K562 (cell line): ENCODE results near the gene SOBP.

Source experiments
- CBX5 ChIP-seq: IDR thresholded peaks from 2 replicates; pipeline ENCODE4 v1.6.1; 2014; ENCODE audit warnings: low read depth, borderline replicate concordance
- FOXA3 ChIP-seq, 2 experiments: fragments of 450-650 bp in 1 of 2; sonication (generic) in 1 of 2; formaldehyde crosslinking; IDR thresholded peaks in 1 of 2; conservative IDR thresholded peaks in 1 of 2; 2 replicates each; pipeline versions ENCODE4 v1.4.0 to v1.8.0; 2020 to 2022; ENCODE audit warnings: mild to moderate bottlenecking in 2 of 2, missing genetic modification reagents in 1 of 2
- GTF2F1 ChIP-seq: IDR thresholded peaks from 2 replicates; pipeline ENCODE4 v1.6.1; 2011; ENCODE audit warnings: low read depth, low read length, improper control_type of control experiment
- SMARCA5 ChIP-seq: fragments of 450-650 bp; IDR thresholded peaks from 2 replicates; pipeline ENCODE4 v1.6.1; 2016
- SRSF9 ChIP-seq: fragments of 200-400 bp; formaldehyde crosslinking; IDR thresholded peaks from 2 replicates; pipeline ENCODE4 v1.6.1; 2017; ENCODE audit warnings: low read depth, low read length, borderline replicate concordance
- ZNF146 ChIP-seq: IDR thresholded peaks from one replicate; pipeline ENCODE4 v1.6.1; 2018; ENCODE audit warnings: missing compliant biosample characterization; ENCODE audit not compliant: unreplicated experiment
- TF ChIP-seq, protein P1 (sequence below), 3 experiments: IDR thresholded peaks in 2 of 3; conservative IDR thresholded peaks in 1 of 3; 2 replicates each; pipeline ENCODE4 v1.5.1; 2011 to 2012; ENCODE audit warnings: low read length in 3 of 3, mild to moderate bottlenecking in 3 of 3, control low read depth in 2 of 3, improper control_type of control experiment in 1 of 3, inconsistent platforms in 1 of 3, low read depth in 1 of 3, mixed read lengths in 1 of 3, moderate library complexity in 1 of 3; ENCODE audit not compliant: insufficient read depth in 2 of 3
- TF ChIP-seq, protein P2 (sequence below): sonication (generic); formaldehyde crosslinking; IDR thresholded peaks from 2 replicates; pipeline ENCODE4 v1.8.0; 2022; ENCODE audit warnings: mild to moderate bottlenecking, low read depth, missing genetic modification reagents
- TF ChIP-seq, protein P3 (sequence below): sonication (generic); formaldehyde crosslinking; IDR thresholded peaks from 2 replicates; pipeline ENCODE4 v1.8.1; 2023; ENCODE audit warnings: mild to moderate bottlenecking, missing genetic modification reagents

DNA sequence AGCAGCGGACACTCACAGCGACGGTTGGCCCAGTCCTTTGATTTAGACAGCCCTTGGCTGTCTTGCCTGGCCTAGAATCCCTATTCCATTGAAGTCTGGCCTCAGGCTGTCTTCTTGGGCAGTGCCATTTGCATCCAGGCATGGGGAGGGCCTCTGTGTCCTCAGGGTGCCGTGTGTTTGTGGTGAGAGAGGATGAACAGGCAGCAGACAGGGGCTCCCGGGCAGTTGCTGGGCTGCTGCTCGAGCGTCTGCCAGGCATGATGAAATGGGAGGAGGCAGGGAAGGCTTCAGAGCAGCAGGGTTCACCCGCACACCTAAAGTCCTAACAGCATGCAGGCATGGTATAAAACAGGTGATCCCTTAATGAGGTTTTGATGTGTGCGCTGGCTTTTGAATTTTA lies 126.9 kb downstream of the SOBP start:
- TF ChIP-seq GTF2F1 (no peak), SRSF9 (no peak), FOXA3 (CRISPR knock-in tag; conservative IDR thresholded peaks at IDR 0.05 in 1 of 2, IDR thresholded peaks at IDR 0.05 in 1 of 2) (no peak), CBX5 (no peak), ZNF146 (CRISPR knock-in tag) (no peak), SMARCA5 (no peak)
- TF ChIP-seq, protein P1, sequence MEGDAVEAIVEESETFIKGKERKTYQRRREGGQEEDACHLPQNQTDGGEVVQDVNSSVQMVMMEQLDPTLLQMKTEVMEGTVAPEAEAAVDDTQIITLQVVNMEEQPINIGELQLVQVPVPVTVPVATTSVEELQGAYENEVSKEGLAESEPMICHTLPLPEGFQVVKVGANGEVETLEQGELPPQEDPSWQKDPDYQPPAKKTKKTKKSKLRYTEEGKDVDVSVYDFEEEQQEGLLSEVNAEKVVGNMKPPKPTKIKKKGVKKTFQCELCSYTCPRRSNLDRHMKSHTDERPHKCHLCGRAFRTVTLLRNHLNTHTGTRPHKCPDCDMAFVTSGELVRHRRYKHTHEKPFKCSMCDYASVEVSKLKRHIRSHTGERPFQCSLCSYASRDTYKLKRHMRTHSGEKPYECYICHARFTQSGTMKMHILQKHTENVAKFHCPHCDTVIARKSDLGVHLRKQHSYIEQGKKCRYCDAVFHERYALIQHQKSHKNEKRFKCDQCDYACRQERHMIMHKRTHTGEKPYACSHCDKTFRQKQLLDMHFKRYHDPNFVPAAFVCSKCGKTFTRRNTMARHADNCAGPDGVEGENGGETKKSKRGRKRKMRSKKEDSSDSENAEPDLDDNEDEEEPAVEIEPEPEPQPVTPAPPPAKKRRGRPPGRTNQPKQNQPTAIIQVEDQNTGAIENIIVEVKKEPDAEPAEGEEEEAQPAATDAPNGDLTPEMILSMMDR (IDR thresholded peaks at IDR 0.05 in 2 of 3, conservative IDR thresholded peaks at IDR 0.05 in 1 of 3; ENCODE audit: insufficient read depth in 2 of 3, low read depth in 1 of 3, low read length in 3 of 3): no peak
- TF ChIP-seq, protein P2, sequence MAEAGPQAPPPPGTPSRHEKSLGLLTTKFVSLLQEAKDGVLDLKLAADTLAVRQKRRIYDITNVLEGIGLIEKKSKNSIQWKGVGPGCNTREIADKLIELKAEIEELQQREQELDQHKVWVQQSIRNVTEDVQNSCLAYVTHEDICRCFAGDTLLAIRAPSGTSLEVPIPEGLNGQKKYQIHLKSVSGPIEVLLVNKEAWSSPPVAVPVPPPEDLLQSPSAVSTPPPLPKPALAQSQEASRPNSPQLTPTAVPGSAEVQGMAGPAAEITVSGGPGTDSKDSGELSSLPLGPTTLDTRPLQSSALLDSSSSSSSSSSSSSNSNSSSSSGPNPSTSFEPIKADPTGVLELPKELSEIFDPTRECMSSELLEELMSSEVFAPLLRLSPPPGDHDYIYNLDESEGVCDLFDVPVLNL (CRISPR knock-in tag): no peak
- TF ChIP-seq, protein P3, sequence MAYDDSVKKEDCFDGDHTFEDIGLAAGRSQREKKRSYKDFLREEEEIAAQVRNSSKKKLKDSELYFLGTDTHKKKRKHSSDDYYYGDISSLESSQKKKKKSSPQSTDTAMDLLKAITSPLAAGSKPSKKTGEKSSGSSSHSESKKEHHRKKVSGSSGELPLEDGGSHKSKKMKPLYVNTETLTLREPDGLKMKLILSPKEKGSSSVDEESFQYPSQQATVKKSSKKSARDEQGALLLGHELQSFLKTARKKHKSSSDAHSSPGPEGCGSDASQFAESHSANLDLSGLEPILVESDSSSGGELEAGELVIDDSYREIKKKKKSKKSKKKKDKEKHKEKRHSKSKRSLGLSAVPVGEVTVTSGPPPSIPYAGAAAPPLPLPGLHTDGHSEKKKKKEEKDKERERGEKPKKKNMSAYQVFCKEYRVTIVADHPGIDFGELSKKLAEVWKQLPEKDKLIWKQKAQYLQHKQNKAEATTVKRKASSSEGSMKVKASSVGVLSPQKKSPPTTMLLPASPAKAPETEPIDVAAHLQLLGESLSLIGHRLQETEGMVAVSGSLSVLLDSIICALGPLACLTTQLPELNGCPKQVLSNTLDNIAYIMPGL: no peak
